HEK293 (cell line): Measurements from ENCODE around the gene ACAN.

ENCODE experiments used
- CTCF ChIA-PET: fragments of 350-600 bp; formaldehyde crosslinking; extraction: SDS; loops from one replicate; lab custom pipeline; 2021; ENCODE audit warnings: antibody characterized with exemption; lab: Yijun Ruan, JAX
- POLR2A ChIA-PET: fragments of 300-600 bp; formaldehyde crosslinking; extraction: SDS; loops from one replicate; lab custom pipeline; 2020; ENCODE audit warnings: antibody characterized with exemption, inconsistent platforms; lab: Yijun Ruan, JAX
- H3K27ac ChIP-seq: fragments of 200-500 bp; sonication (Bioruptor generic); 2 replicates; pipeline ENCODE4 v1.5.1; 2014; ENCODE audit warnings: low read depth, low read length, control low read depth, inconsistent platforms; ENCODE audit errors: extremely low read depth
- H3K36me3 ChIP-seq, 2 experiments: fragments of 200-500 bp in 1 of 2; sonication (Bioruptor generic) in 1 of 2; 1 replicate in 1 of 2; 2 replicates in 1 of 2; pipeline ENCODE4 v1.5.1; 2014 to 2017; ENCODE audit warnings: inconsistent platforms in 2 of 2, low read length in 2 of 2; ENCODE audit not compliant: control insufficient read depth in 2 of 2, insufficient read depth in 1 of 2
- H3K4me1 ChIP-seq: fragments of 200-500 bp; sonication (Bioruptor generic); 2 replicates; pipeline ENCODE4 v1.5.1; 2014; ENCODE audit warnings: mild to moderate bottlenecking, low read length, inconsistent platforms; ENCODE audit not compliant: control insufficient read depth, insufficient read depth
- H3K4me3 ChIP-seq: 2 replicates; pipeline ENCODE4 v1.5.1; 2011; ENCODE audit warnings: low read depth, mild to moderate bottlenecking, control low read depth, low read length, moderate library complexity
- H3K9me3 ChIP-seq: fragments of 200-500 bp; sonication (Bioruptor generic); 2 replicates; pipeline ENCODE4 v1.5.1; 2014; ENCODE audit warnings: low read depth, low read length, inconsistent platforms; ENCODE audit not compliant: control insufficient read depth, insufficient read depth
- EGR2 ChIP-seq: fragments of 450-650 bp; formaldehyde crosslinking; IDR thresholded peaks from 2 replicates; pipeline ENCODE4 v1.5.1; 2016; ENCODE audit warnings: low read depth, missing biosample characterization, missing genetic modification characterization
- GLIS1 ChIP-seq: fragments of 450-650 bp; formaldehyde crosslinking; IDR thresholded peaks from 2 replicates; pipeline ENCODE4 v1.5.1; 2016; ENCODE audit warnings: missing biosample characterization, missing genetic modification characterization
- YY1 ChIP-seq: fragments of 450-650 bp; formaldehyde crosslinking; IDR thresholded peaks from 2 replicates; pipeline ENCODE4 v1.5.1; 2018; ENCODE audit warnings: missing biosample characterization, missing genetic modification characterization
- ZFP37 ChIP-seq: fragments of 450-650 bp; formaldehyde crosslinking; IDR thresholded peaks from 2 replicates; pipeline ENCODE4 v1.5.1; 2016; ENCODE audit warnings: missing biosample characterization, missing genetic modification characterization
- ZIC2 ChIP-seq: fragments of 450-650 bp; formaldehyde crosslinking; IDR thresholded peaks from 2 replicates; pipeline ENCODE4 v1.5.1; 2016; ENCODE audit warnings: missing biosample characterization, missing genetic modification characterization
- ZNF140 ChIP-seq: fragments of 450-650 bp; formaldehyde crosslinking; IDR thresholded peaks from 2 replicates; pipeline ENCODE4 v1.5.1; 2016; ENCODE audit warnings: missing biosample characterization, missing genetic modification characterization
- ZNF248 ChIP-seq: fragments of 450-650 bp; formaldehyde crosslinking; IDR thresholded peaks from 2 replicates; pipeline ENCODE4 v1.5.1; 2017; ENCODE audit warnings: missing biosample characterization, missing genetic modification characterization
- ZNF37A ChIP-seq: fragments of 450-650 bp; IDR thresholded peaks from 2 replicates; pipeline ENCODE4 v1.5.1; 2018; ENCODE audit warnings: missing biosample characterization, missing genetic modification characterization
- ZNF501 ChIP-seq: fragments of 450-650 bp; formaldehyde crosslinking; IDR thresholded peaks from 2 replicates; pipeline ENCODE4 v1.5.1; 2016; ENCODE audit warnings: missing biosample characterization, missing genetic modification characterization
- ZNF600 ChIP-seq: fragments of 450-650 bp; formaldehyde crosslinking; IDR thresholded peaks from 2 replicates; pipeline ENCODE4 v1.5.1; 2016; ENCODE audit warnings: missing biosample characterization, missing genetic modification characterization
- ZNF660 ChIP-seq: fragments of 450-650 bp; IDR thresholded peaks from 2 replicates; pipeline ENCODE4 v1.5.1; 2018; ENCODE audit warnings: missing biosample characterization, mild to moderate bottlenecking, missing genetic modification characterization
- ZNF670 ChIP-seq: fragments of 450-650 bp; formaldehyde crosslinking; IDR thresholded peaks from 2 replicates; pipeline ENCODE4 v1.5.1; 2016; ENCODE audit warnings: missing biosample characterization, missing genetic modification characterization, low read depth
- ZNF677 ChIP-seq: fragments of 450-650 bp; IDR thresholded peaks from 2 replicates; pipeline ENCODE4 v1.5.0; 2018; ENCODE audit warnings: missing biosample characterization, mild to moderate bottlenecking, missing genetic modification characterization, moderate library complexity
- ZNF785 ChIP-seq: fragments of 450-650 bp; formaldehyde crosslinking; IDR thresholded peaks from 2 replicates; pipeline ENCODE4 v1.5.1; 2016; ENCODE audit warnings: missing biosample characterization, missing genetic modification characterization
- ZSCAN30 ChIP-seq: fragments of 450-650 bp; IDR thresholded peaks from 2 replicates; pipeline ENCODE4 v1.5.1; 2018; ENCODE audit warnings: missing biosample characterization, mild to moderate bottlenecking, missing genetic modification characterization, moderate library complexity
- TF ChIP-seq, protein P1 (sequence below): fragments of 450-650 bp; formaldehyde crosslinking; IDR thresholded peaks from 2 replicates; pipeline ENCODE4 v1.5.1; 2016; ENCODE audit warnings: missing biosample characterization, missing genetic modification characterization
- TF ChIP-seq, protein P2 (sequence below): fragments of 450-650 bp; formaldehyde crosslinking; IDR thresholded peaks from 2 replicates; pipeline ENCODE4 v1.5.1; 2016; ENCODE audit warnings: missing biosample characterization, missing genetic modification characterization, borderline replicate concordance
- TF ChIP-seq, protein P3 (sequence below): fragments of 450-650 bp; formaldehyde crosslinking; IDR thresholded peaks from 2 replicates; pipeline ENCODE4 v1.5.1; 2016; ENCODE audit warnings: missing biosample characterization, missing genetic modification characterization
- TF ChIP-seq, protein P4 (sequence below): fragments of 450-650 bp; formaldehyde crosslinking; conservative IDR thresholded peaks from 2 replicates; pipeline ENCODE4 v1.5.1; 2016; ENCODE audit warnings: low read depth, missing biosample characterization, missing genetic modification characterization
- TF ChIP-seq, protein P5 (sequence below): fragments of 450-650 bp; IDR thresholded peaks from 2 replicates; pipeline ENCODE4 v1.5.1; 2018; ENCODE audit warnings: missing biosample characterization, mild to moderate bottlenecking, missing genetic modification characterization
- TF ChIP-seq, protein P6 (sequence below): fragments of 450-650 bp; formaldehyde crosslinking; IDR thresholded peaks from 2 replicates; pipeline ENCODE4 v1.5.1; 2016; ENCODE audit warnings: missing biosample characterization, missing genetic modification characterization

The ACAN gene

DNA sequence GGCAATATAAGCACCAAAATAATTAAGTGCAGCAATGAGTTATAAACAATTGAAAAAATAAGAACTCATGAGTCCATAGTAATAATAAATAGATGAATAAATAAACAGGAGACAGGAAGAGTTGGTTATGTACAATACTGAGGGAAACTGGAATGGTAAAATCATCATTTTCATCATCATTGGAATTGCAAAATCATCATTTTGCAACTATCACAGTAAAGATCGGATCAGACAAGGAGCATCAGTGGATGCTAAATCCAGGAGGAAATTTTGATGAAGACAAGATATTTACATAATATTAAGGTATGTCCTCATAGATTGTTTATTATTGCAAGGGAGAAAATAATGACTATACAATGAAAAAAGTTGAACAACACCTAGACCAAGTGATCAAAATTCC, 38.8 kb upstream of the ACAN start (continued):
- TF ChIP-seq ZSCAN30 (tag by site-specific recombination) (no peak), ZFP37 (no peak), YY1 (tag by site-specific recombination) (no peak), GLIS1 (tag by site-specific recombination) (no peak)
- TF ChIP-seq, protein P1, sequence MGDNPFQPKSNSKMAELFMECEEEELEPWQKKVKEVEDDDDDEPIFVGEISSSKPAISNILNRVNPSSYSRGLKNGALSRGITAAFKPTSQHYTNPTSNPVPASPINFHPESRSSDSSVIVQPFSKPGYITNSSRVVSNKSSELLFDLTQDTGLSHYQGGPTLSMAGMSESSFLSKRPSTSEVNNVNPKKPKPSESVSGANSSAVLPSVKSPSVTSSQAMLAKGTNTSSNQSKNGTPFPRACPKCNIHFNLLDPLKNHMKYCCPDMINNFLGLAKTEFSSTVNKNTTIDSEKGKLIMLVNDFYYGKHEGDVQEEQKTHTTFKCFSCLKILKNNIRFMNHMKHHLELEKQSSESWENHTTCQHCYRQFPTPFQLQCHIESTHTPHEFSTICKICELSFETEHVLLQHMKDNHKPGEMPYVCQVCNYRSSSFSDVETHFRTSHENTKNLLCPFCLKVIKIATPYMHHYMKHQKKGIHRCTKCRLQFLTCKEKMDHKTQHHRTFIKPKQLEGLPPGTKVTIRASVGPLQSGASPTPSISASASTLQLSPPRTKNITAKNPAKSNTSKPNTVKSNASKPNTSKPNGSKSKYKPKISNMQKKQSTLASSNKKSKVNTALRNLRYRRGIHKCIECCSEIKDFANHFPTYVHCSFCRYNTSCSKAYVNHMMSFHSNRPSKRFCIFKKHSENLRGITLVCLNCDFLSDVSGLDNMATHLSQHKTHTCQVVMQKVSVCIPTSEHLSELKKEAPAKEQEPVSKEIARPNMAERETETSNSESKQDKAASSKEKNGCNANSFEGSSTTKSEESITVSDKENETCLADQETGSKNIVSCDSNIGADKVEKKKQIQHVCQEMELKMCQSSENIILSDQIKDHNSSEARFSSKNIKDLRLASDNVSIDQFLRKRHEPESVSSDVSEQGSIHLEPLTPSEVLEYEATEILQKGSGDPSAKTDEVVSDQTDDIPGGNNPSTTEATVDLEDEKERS (tag by site-specific recombination) = no peak
- TF ChIP-seq, protein P2, sequence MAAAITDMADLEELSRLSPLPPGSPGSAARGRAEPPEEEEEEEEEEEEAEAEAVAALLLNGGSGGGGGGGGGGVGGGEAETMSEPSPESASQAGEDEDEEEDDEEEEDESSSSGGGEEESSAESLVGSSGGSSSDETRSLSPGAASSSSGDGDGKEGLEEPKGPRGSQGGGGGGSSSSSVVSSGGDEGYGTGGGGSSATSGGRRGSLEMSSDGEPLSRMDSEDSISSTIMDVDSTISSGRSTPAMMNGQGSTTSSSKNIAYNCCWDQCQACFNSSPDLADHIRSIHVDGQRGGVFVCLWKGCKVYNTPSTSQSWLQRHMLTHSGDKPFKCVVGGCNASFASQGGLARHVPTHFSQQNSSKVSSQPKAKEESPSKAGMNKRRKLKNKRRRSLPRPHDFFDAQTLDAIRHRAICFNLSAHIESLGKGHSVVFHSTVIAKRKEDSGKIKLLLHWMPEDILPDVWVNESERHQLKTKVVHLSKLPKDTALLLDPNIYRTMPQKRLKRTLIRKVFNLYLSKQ (tag by site-specific recombination) = no peak
- TF ChIP-seq, protein P3, sequence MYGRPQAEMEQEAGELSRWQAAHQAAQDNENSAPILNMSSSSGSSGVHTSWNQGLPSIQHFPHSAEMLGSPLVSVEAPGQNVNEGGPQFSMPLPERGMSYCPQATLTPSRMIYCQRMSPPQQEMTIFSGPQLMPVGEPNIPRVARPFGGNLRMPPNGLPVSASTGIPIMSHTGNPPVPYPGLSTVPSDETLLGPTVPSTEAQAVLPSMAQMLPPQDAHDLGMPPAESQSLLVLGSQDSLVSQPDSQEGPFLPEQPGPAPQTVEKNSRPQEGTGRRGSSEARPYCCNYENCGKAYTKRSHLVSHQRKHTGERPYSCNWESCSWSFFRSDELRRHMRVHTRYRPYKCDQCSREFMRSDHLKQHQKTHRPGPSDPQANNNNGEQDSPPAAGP (tag by site-specific recombination) = no peak
- TF ChIP-seq, protein P4, sequence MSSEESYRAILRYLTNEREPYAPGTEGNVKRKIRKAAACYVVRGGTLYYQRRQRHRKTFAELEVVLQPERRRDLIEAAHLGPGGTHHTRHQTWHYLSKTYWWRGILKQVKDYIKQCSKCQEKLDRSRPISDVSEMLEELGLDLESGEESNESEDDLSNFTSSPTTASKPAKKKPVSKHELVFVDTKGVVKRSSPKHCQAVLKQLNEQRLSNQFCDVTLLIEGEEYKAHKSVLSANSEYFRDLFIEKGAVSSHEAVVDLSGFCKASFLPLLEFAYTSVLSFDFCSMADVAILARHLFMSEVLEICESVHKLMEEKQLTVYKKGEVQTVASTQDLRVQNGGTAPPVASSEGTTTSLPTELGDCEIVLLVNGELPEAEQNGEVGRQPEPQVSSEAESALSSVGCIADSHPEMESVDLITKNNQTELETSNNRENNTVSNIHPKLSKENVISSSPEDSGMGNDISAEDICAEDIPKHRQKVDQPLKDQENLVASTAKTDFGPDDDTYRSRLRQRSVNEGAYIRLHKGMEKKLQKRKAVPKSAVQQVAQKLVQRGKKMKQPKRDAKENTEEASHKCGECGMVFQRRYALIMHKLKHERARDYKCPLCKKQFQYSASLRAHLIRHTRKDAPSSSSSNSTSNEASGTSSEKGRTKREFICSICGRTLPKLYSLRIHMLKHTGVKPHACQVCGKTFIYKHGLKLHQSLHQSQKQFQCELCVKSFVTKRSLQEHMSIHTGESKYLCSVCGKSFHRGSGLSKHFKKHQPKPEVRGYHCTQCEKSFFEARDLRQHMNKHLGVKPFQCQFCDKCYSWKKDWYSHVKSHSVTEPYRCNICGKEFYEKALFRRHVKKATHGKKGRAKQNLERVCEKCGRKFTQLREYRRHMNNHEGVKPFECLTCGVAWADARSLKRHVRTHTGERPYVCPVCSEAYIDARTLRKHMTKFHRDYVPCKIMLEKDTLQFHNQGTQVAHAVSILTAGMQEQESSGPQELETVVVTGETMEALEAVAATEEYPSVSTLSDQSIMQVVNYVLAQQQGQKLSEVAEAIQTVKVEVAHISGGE = no peak

DNA sequence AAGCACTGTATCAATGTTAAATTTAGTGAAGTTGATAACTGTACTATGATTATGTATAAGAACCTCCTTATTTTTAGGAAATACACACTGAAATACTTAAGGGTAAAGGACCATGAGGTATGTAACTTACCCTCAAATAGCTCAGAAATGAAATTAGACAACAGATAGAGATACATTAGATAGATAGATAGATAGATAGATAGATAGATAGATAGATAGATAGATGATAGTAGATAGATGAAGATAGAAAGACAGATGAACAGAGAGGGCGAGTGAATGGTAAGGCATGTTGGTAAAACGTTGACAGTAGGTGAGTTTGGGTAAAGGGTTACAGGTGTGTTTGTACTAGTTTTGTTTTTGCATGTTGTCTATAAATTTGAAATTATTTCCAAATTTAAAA, 38.0 kb upstream of the ACAN start:
- no peaks in the 10 kb centered on the region for H3K9me3 ChIP-seq
- TF ChIP-seq ZNF37A (no peak), EGR2 (tag by site-specific recombination) (no peak), ZNF677 (tag by site-specific recombination) (no peak), ZNF660 (tag by site-specific recombination) (no peak), ZIC2 (tag by site-specific recombination) (no peak), ZNF670 (tag by site-specific recombination) (no peak), GLIS1 (tag by site-specific recombination) (no peak), ZNF248 (no peak), ZNF600 (no peak), ZNF501 (tag by site-specific recombination) (no peak), ZNF140 (tag by site-specific recombination) (no peak), ZNF785 (tag by site-specific recombination) (no peak)
- TF ChIP-seq, protein P5, sequence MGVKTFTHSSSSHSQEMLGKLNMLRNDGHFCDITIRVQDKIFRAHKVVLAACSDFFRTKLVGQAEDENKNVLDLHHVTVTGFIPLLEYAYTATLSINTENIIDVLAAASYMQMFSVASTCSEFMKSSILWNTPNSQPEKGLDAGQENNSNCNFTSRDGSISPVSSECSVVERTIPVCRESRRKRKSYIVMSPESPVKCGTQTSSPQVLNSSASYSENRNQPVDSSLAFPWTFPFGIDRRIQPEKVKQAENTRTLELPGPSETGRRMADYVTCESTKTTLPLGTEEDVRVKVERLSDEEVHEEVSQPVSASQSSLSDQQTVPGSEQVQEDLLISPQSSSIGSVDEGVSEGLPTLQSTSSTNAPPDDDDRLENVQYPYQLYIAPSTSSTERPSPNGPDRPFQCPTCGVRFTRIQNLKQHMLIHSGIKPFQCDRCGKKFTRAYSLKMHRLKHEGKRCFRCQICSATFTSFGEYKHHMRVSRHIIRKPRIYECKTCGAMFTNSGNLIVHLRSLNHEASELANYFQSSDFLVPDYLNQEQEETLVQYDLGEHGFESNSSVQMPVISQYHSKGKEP = no peak
- TF ChIP-seq, protein P6, sequence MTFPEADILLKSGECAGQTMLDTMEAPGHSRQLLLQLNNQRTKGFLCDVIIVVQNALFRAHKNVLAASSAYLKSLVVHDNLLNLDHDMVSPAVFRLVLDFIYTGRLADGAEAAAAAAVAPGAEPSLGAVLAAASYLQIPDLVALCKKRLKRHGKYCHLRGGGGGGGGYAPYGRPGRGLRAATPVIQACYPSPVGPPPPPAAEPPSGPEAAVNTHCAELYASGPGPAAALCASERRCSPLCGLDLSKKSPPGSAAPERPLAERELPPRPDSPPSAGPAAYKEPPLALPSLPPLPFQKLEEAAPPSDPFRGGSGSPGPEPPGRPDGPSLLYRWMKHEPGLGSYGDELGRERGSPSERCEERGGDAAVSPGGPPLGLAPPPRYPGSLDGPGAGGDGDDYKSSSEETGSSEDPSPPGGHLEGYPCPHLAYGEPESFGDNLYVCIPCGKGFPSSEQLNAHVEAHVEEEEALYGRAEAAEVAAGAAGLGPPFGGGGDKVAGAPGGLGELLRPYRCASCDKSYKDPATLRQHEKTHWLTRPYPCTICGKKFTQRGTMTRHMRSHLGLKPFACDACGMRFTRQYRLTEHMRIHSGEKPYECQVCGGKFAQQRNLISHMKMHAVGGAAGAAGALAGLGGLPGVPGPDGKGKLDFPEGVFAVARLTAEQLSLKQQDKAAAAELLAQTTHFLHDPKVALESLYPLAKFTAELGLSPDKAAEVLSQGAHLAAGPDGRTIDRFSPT (tag by site-specific recombination) = no peak
- TF ChIP-seq, protein P2 (tag by site-specific recombination) = no peak
- ChIA-PET POLR2A (no interaction called here), CTCF (interaction anchor here (0.6 to 1.0 kb wide), 2 partner anchors 140 to 188 kb away, joined by 3 to 4 read pairs; no protein-coding TSS in a partner anchor)
- no peaks in the 10 kb centered on the region for H3K4me1 ChIP-seq
- H3K36me3 ChIP-seq = no peaks in the 10 kb centered on the region
- no peak overlapping the region for H3K27ac ChIP-seq
- no peak overlapping the region for H3K4me3 ChIP-seq
